K562 (cell line): ENCODE measurements around the gene SEMA5A. TPM values are rescaled to one million over a fixed set of nuclear protein-coding genes. Genes with fewer than 3 reads are reported as not detected.

ENCODE experiments used
- ATAC-seq: fragments of 200-7000 bp; cut with Tn5 transposase; 3 replicates; pipeline ENCODE4 v1.9.1; 2020; ENCODE audit warnings: moderate library complexity
- BruUV-seq: library from RNA; stranded (reverse); fragments of 400-500 nt; replicated peaks from 2 replicates; lab custom pipeline; 2021; lab: Mats Ljungman, UMichigan
- CTCF ChIA-PET: fragments of 300-600 bp; formaldehyde crosslinking; extraction: SDS; loops from one replicate; lab custom pipeline; 2021; ENCODE audit warnings: low intra/inter-chr PET ratio; lab: Yijun Ruan, JAX
- POLR2A ChIA-PET: fragments of 300-600, 350-650 bp; sonication (Branson Sonifier 250); formaldehyde crosslinking; extraction: SDS; loops from one replicate; lab custom pipeline; 2021; ENCODE audit warnings: antibody characterized with exemption, inconsistent platforms; lab: Yijun Ruan, JAX
- DNase-seq, 4 experiments: peaks; one replicate each; pipeline versions ENCODE4 v3.0.0 to v3.0.0-alpha.2; 2011 to 2018; ENCODE audit warnings: low spot score in 3 of 4, mixed read lengths in 3 of 4; ENCODE audit errors: extremely low read depth in 1 of 4
- FAIRE-seq: peaks from 2 replicates; lab custom pipeline; 2011; peaks lifted over from hg19 to GRCh38; lab: Jason Lieb, UNC
- H2AFZ ChIP-seq: 2 replicates; pipeline ENCODE4 v1.6.0; 2011; ENCODE audit warnings: low read depth, low read length, control low read depth, inconsistent platforms
- H3K27ac ChIP-seq: fragments of 200-600 bp; 3 replicates; pipeline ENCODE4 v1.8.0; 2011; ENCODE audit warnings: low read depth, mild to moderate bottlenecking, control low read depth, inconsistent platforms, low read length, moderate library complexity, mixed read lengths; ENCODE audit errors: extremely low read depth
- H3K27me3 ChIP-seq, 2 experiments: fragments of 300-600 bp in 1 of 2; 2 replicates in 1 of 2; 3 replicates in 1 of 2; pipeline versions ENCODE4 v1.6.0 to v1.8.0; 2011; ENCODE audit warnings: inconsistent platforms in 2 of 2, low read length in 2 of 2, mild to moderate bottlenecking in 1 of 2, mixed read lengths in 1 of 2, moderate library complexity in 1 of 2; ENCODE audit not compliant: control insufficient read depth in 2 of 2, insufficient read depth in 2 of 2
- H3K36me3 ChIP-seq: fragments of 300-600 bp; 3 replicates; pipeline ENCODE4 v1.8.0; 2011; ENCODE audit warnings: mild to moderate bottlenecking, low read length, inconsistent platforms; ENCODE audit not compliant: control insufficient read depth, insufficient read depth
- H3K4me1 ChIP-seq, 2 experiments: fragments of 200-600 bp in 1 of 2; replicated peaks in 1 of 2; 2 replicates in 1 of 2; 3 replicates in 1 of 2; pipeline versions ENCODE4 v1.5.1 to v1.8.0; 2011; ENCODE audit warnings: inconsistent platforms in 2 of 2, low read length in 2 of 2, mild to moderate bottlenecking in 1 of 2, mixed read lengths in 1 of 2, moderate library complexity in 1 of 2; ENCODE audit not compliant: control insufficient read depth in 2 of 2, insufficient read depth in 2 of 2
- H3K4me2 ChIP-seq: 2 replicates; pipeline ENCODE4 v1.6.1; 2011; ENCODE audit warnings: low read length, control low read depth, inconsistent platforms, mixed read lengths; ENCODE audit not compliant: insufficient read depth
- H3K4me3 ChIP-seq: fragments of 200-600 bp; sonication (generic), shearing (Covaris generic); 2 replicates; pipeline ENCODE4 v1.5.1; 2016; ENCODE audit warnings: control low read depth, inconsistent platforms
- H3K79me2 ChIP-seq: fragments of 200-600 bp; 3 replicates; pipeline ENCODE4 v1.8.0; 2011; ENCODE audit warnings: low read length, inconsistent platforms; ENCODE audit not compliant: control insufficient read depth, insufficient read depth
- H3K9ac ChIP-seq, 2 experiments: 2 replicates each; pipeline versions ENCODE4 v1.6.0 to v1.6.1; 2011; ENCODE audit warnings: low read depth in 2 of 2, low read length in 2 of 2, control low read depth in 1 of 2, inconsistent platforms in 1 of 2, mild to moderate bottlenecking in 1 of 2, mixed read lengths in 1 of 2; ENCODE audit not compliant: insufficient read depth in 1 of 2
- H3K9me1 ChIP-seq: one replicate; pipeline ENCODE4 v1.6.0; 2011; ENCODE audit warnings: inconsistent platforms, mild to moderate bottlenecking, low read length, moderate library complexity; ENCODE audit not compliant: control insufficient read depth, insufficient read depth
- H3K9me3 ChIP-seq: replicated peaks from 2 replicates; pipeline ENCODE4 v1.5.1; 2011; ENCODE audit warnings: low read depth, low read length, inconsistent platforms; ENCODE audit not compliant: control insufficient read depth, insufficient read depth
- H4K20me1 ChIP-seq: replicated peaks from 2 replicates; pipeline ENCODE4 v1.6.1; 2011; ENCODE audit warnings: low read length, inconsistent platforms, mixed read lengths; ENCODE audit not compliant: control insufficient read depth, insufficient read depth
- ARHGAP35 ChIP-seq: fragments of 450-650 bp; IDR thresholded peaks from 2 replicates; pipeline ENCODE4 v1.6.1; 2018; ENCODE audit not compliant: partially characterized antibody
- CCNT2 ChIP-seq: IDR thresholded peaks from 2 replicates; pipeline ENCODE4 v1.6.1; 2011; ENCODE audit warnings: borderline replicate concordance, low read depth, mild to moderate bottlenecking, moderate library complexity, mixed read lengths, low read length; ENCODE audit not compliant: insufficient read length; ENCODE audit errors: extremely low read depth
- CREB5 ChIP-seq: fragments of 250-450 bp; sonication (Bioruptor Pico); IDR thresholded peaks from 2 replicates; pipeline ENCODE4 v1.5.0; 2020; ENCODE audit warnings: mild to moderate bottlenecking
- FOS ChIP-seq: IDR thresholded peaks from 3 replicates; pipeline ENCODE4 v1.6.1; 2011; ENCODE audit not compliant: insufficient read length; ENCODE audit errors: extremely low read depth
- NR4A1 ChIP-seq, 2 experiments: fragments of 250-450 bp in 1 of 2; fragments of 450-650 bp in 1 of 2; sonication (Bioruptor Pico) in 1 of 2; IDR thresholded peaks; 2 replicates each; pipeline versions ENCODE4 v1.4.0 to v1.6.1; 2016 to 2020; ENCODE audit warnings: mild to moderate bottlenecking in 2 of 2, missing compliant biosample characterization in 1 of 2, missing genetic modification characterization in 1 of 2, moderate library complexity in 1 of 2
- PHF21A ChIP-seq: fragments of 450-650 bp; IDR thresholded peaks from 2 replicates; pipeline ENCODE4 v1.6.1; 2017; ENCODE audit warnings: low read depth, borderline replicate concordance
- RFX1 ChIP-seq: fragments of 450-650 bp; IDR thresholded peaks from 2 replicates; pipeline ENCODE4 v1.6.1; 2016; ENCODE audit warnings: mild to moderate bottlenecking, moderate library complexity
- ZSCAN32 ChIP-seq: fragments of 450-650 bp; formaldehyde crosslinking; IDR thresholded peaks from 2 replicates; pipeline ENCODE4 v1.4.0; 2020; ENCODE audit warnings: mild to moderate bottlenecking, moderate library complexity
- WGBS: fragments of 100-300 bp; shearing (Covaris generic); methylation state at CpG from one replicate; pipeline ENCODE4 v1.1.6; 2016; ENCODE audit warnings: low coverage, mixed read lengths; ENCODE audit not compliant: insufficient coverage; ENCODE audit errors: missing lambda C conversion rate; 5-methylcytosine and 5-hydroxymethylcytosine counted together
- in situ Hi-C: fragments of 300-500 bp; cut with MboI; formaldehyde crosslinking; loops from 4 replicates; pipeline ENCODE4 v1.15.0; 2018; ENCODE audit warnings: inconsistent platforms, mixed read lengths
- intact Hi-C: fragments of 100-400 bp; cut with micrococcal nuclease; formaldehyde crosslinking; loops from 2 replicates; pipeline ENCODE4 v1.14.2; 2022
- polyA plus RNA-seq, 8 experiments: library from polyadenylated mRNA; depleted of rRNA in 4 of 8; stranded (reverse) in 5 of 8; unstranded in 3 of 8; fragments of >200 nt; fragmentation: Nextera tagmentation in 2 of 8; fragmentation: Illumina TruSeq in 1 of 8; extraction: Ambion mirVana in 2 of 8; extraction: Trizol in 1 of 8; gene quantifications; 2 replicates each; pipeline versions ENCODE4 v1.2.1 to v1.2.3, GENCODE V29; 2011 to 2014; ENCODE audit warnings: inconsistent platforms in 1 of 8, missing spikeins in 1 of 8
- total RNA-seq, 7 experiments: library from RNA; depleted of rRNA in 6 of 7; stranded (reverse); fragments of >200 nt in 6 of 7; fragmentation: Illumina TruSeq in 2 of 7; extraction: Trizol in 2 of 7; gene quantifications; 2 replicates each; pipeline versions ENCODE4 v1.2.1 to v1.2.3, GENCODE V29; 2011 to 2021; ENCODE audit warnings: low replicate concordance in 1 of 7

Gene SEMA5A
- total and polyA plus RNA-seq, 9 of the 15 experiments (the other 6 are each of a cell fraction or from before 2014, with no cell fraction given) = 0.02 TPM; not detected in 8

DNA sequence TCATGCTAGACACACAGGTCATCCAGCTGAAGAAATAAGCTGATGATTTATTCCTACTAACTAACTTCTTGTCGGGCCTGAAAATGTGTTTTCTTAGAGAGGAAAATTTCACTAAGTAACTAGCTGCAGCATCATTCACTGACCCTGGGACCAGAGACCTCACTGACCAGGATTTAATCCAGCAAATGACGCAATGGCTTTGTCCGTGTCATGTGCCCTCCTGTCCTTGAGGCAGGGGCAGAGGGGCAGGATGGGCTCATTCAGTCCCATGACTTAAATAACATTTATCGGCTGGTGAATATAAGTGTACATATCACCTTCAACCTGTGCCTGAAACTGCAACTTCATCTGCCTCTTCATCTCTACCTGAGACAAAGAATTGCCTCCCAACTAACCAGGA is 154.8 kb downstream of the SEMA5A start:
- Histone ChIP-seq H2AFZ (no peak overlapping the region), H3K4me3 (no peak overlapping the region), H3K9me3 (no peaks in the 10 kb centered on the region; the same call in 1 of the 2 replicates), H3K9me1 (no peaks in the 10 kb centered on the region), H3K36me3 (no peaks in the 10 kb centered on the region), H3K4me1 (no peaks in the 10 kb centered on the region)
- intact Hi-C loops = no loop called here
- POLR2A ChIA-PET = no interaction called here
- ATAC-seq = no peak
- TF ChIP-seq ZSCAN32 (CRISPR knock-in tag) (no peak), FOS (no peak), CCNT2 (no peak), PHF21A (no peak), CREB5 (CRISPR knock-in tag) (no peak), ARHGAP35 (no peak), NR4A1 (CRISPR knock-in tag; IDR thresholded peaks at IDR 0.05) (no peak), NR4A1 (tag; IDR thresholded peaks at IDR 0.05) (no peak), RFX1 (no peak)
- TF ChIP-seq, all 486 proteins: peak for 0
- WGBS = 0% methylated on average over 4 of the region's 4 CpGs
- Histone ChIP-seq H3K27ac (no peak overlapping the region), H3K79me2 (no peaks in the 10 kb centered on the region), H3K27me3 (no peaks in the 10 kb centered on the region), H3K4me2 (no peak overlapping the region), H4K20me1 (no peaks in the 10 kb centered on the region), H3K9ac (no peak overlapping the region)
- BruUV-seq = no TSS peak
- no peak for DNase-seq
- CTCF ChIA-PET = no interaction called here
- no peak for FAIRE-seq
- in situ Hi-C loops = no loop called here
